Glomerular visceral epithelial cell (primary cell): ENCODE measurements around the gene NOL11.
"Not testable (repeated sequence)": the region's sequence is repeated elsewhere in the genome, so short reads cannot be mapped to it uniquely, and the experiment has no call there.

ENCODE experiments used
- DNase-seq: peaks from one replicate; pipeline ENCODE4 v3.0.0-alpha.2; 2016; ENCODE audit errors: extremely low spot score

NOL11 gene

GRCh38 chr17:67717624-67718324, at the start of gene NOL11:
TSS of gene NOL11 (plus strand) at chr17:67717936. CDS start at chr17:67717948, 12 bp downstream.
- peak; percentile 99 for DNase-seq

- DNase-seq, result no peak
Measured at GRCh38 chr17:67671493-67671892, 46.2 kb upstream of the NOL11 start.

GRCh38 chr17:67672592-67673335, 45.0 kb upstream of the NOL11 start:
- no peak for DNase-seq

DNA sequence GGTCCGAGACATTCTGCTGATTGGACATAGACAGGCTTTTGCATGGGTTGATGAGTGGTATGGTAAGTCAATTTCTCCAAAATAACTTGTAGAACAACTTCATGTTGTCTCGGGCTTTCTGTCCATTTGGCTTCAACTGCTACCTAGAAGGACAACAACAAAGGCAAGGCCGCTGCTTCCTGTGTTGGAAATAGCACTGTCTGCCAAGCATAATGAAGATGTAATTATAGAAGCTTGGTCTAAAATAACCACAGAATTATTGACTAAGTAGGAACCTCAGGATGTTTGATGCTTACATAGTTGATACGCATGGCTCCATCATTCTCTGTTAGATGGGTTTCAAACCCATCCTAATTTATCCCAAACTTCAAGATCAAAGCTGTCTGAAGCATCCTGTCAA, 42.3 kb upstream of the NOL11 start:
- no peak for DNase-seq

DNA sequence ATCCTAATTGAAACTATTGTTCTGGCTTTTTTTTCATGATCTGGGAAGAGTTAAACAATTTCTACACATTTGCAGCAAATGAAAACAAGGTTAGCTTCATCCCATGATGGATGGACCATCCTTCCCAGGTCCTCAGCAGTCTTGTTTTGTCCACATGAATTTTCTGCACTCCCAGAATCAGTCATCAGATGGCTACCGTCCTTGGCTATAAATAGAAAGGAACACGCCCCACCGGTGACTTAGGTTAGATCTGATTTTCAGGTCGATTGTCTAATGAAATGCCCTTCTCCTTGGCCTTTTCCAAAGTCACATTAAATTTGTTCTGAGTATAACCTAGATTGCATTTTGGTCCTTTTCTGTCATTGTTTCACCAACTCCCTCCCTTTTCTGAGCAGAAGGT, 41.4 kb upstream of the NOL11 start:
- no peak for DNase-seq

DNA sequence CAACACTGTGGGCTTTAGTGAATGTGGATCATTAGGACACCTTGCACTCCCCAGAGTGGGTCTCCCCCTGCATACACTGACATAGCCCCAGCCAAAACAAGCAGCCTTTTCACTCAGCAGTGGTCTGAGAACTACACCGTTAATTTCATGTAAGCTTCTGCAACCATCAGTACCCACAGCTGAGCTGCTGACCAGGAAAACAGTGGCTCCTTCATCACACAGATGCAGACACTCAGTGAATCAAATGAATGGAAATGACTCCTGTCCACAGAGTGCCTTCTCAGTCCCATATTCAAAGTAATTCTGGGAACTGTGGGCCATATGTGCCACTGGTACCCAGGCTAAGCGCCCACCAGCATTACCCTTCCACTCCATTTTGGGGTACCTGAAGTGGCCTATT, 39.3 kb upstream of the NOL11 start:
- no peak for DNase-seq

GRCh38 chr17:67679225-67679624, 38.5 kb upstream of the NOL11 start:
- no peak for DNase-seq

DNA sequence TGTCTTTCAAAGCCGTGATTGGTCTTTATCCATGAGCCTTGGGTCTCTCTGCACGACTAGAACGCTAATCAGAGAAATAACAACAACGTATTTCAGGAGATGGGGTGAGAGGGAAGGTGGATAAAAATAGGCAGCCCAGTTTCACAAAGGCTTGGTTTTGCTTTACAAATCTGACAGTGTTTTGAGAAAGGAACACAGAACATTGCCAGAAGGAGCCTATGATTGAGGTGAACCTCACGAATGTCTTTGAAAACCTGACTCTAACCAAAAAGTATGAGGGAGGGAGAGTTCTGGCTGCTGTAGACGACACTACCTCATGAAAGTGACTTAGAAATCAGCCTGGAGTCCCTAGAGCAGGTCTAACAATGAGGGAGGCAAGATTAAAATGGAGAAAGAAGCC, 38.0 kb upstream of the NOL11 start:
- no peak for DNase-seq

- no peak for DNase-seq
Measured at GRCh38 chr17:67680445-67681224, 37.1 kb upstream of the NOL11 start.

- no peak for DNase-seq
Measured at GRCh38 chr17:67682196-67682595, 35.5 kb upstream of the NOL11 start.

DNA sequence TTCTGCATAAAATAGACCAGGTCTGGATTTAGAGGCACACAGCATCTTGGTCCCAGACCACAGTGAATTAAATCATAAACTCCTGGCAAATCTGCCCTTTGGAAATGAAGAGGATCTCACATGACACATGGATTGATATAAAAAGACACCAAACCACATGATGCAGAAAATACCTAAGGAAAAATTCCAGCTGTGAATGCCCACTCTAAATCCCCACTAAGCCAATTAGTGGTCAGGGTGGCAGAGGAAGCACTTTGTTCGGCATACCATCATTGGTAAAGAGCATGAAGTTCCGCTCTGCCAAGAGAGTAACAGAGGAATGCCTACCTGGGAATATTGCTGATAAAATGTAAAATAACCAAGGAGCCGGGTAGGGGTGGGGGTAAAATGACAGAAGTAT, 32.4 kb upstream of the NOL11 start:
- DNase-seq, result no peak

DNA sequence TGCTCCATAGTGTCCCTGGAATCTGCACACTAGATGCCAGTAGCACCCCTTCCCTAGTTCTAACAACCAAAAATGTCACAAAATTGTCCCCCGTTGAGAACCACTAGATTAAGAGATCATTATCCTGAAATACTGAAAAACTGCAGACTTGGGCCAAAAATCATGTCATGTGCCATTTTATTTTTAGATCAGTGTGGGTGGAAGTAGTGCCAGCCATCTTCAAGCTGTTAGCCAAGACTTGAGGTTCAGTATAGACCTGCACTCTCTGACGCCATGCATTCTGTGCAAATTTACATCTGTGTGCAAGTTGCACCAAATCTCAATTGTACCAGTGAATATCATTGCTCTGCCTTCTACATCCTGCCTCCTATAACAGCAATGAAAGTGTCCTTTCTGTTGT, 31.5 kb upstream of the NOL11 start:
- no peak for DNase-seq

- no peak for DNase-seq
Measured at GRCh38 chr17:67687511-67687910, 30.2 kb upstream of the NOL11 start.

GRCh38 chr17:67689534-67690177, 28.1 kb upstream of the NOL11 start:
- peak; percentile 59 for DNase-seq

DNA sequence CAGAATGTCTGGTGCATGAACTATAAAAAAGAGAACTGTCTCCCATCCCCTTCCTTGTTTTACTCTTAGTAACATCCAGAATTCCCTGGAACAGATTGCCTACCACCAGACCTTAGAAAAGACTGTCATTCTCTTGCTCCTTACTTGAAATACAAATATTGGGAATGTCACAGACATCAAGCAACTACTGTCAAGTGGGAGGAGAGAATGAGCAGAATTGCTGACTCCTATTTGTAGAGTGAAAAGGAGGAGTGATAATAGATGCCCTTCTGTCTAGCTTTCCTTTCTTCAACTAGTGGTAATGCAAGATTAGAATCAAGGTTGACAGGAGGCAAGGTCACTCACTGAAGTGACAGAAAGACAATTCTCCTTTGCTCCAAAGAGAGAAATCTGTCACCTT, 23.9 kb upstream of the NOL11 start:
- no peak for DNase-seq

- no peak for DNase-seq
Measured at GRCh38 chr17:67696347-67696746, 21.4 kb upstream of the NOL11 start.

DNA sequence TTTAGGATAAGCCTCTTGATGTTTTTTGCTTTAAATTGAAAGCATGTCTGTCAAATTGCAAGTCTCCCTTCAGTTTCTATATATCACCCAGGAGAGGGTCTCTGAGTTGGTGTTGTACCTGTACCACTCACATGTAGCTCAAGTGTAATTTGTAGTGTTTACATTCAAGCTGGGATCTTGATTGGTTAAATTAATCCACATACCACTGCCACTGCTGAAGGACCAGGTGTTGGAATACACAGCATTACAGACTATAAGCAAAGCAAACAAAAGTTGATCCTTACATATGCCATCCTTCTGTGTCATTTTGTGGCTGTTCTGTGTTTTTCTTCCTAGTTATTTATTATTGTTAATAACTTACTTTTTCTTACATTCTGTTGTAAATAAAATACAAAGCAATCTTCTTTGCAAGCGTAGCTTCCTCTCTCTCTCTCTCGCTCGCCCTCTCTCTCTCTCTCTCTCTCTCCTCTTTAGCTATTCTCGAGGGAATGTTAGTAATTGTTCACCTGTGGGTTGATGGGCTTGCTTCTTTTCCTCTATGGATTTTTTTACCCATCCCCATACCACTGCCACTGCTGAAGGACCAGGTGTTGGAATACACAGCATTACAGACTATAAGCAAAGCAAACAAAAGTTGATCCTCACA, 20.8 kb upstream of the NOL11 start:
- DNase-seq, result no peak

DNA sequence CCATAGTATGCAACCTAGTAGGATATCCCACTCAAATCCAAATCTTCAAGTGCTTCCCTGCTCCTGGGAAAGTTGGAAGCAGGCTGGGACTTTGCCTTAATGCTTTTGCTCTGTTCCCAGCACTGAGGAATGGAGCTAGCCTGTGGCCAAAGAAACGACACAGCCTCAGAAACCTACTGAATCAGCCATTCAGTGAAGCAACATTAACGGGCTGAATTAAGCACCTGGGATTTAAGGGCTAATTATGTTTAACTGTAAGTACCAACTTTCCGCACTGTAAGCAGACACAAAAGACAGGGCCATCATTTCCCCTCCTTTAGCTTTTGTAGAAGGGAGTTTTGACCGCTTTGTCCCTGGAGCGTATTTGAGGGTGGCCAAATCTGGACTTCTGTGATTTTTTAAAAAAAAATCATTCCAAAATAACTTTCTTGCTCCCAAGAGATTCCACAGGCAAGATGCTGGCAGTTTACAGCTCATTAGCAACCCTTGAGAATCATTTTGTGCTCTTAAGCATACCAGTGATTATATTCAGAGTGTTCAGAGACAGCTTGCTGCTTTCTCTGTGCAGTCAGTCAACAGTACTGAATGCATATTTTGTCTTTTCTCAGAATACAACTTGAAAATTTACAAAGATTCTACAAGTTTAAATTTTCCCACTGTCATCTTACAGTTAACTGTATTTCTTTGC, 17.6 kb upstream of the NOL11 start:
- DNase-seq, result no peak

DNA sequence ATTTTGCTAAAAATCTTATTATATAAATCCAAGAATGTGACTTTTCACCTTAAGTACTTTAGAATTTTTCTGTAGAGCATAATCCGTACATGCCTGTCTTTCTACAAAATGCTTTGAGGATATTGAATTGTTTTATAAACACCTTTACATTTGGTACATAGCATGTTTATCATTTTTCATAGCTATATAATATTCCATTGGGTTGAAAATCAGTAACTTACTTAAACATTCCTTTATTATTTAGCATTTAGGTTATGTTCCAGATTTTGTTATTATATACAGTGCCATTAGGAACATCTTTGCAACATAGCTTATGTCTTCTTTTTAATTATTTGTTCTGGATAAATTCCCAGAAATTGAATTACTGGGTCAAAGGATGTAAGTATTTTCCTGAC, 17.0 kb upstream of the NOL11 start:
- no peak for DNase-seq

DNA sequence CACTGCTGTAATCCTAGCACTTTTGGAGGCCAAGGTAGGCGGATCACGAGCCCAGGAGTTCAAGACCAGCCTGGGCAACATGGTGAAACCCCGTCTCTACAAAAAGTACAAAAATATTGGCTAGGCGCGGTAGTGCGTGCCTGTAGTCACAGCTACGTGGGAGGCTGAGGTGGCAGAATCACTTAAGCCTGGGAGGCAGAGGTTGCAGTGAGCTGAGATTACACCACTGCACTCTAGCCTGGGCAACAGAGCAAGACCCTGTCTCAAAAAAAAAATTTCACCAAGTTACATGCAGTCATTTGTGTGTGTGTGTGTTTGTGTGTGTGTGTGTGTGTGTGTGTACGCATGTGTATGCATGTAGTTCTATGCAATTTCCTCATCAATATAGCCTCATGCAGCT, 14.9 kb upstream of the NOL11 start:
- not testable (repeated sequence) for DNase-seq

DNA sequence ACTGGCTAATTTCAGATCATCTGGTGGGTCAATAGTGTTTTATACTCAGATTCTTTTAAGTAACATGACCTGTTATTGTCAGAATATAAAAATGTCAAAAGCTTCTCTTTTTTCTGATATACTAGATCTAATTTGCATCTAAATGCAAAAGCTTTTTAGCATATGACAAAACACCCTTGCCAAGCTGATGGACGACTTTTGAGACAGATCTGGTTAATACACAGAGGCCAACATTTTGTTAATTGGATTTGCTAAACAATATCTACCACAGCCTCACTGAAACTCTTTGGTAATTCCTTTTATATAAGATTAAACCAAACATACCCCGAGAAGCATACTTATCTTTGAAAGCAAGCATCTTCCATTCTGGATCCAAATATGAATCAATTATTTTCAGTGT, 10.3 kb upstream of the NOL11 start:
- no peak for DNase-seq
